NCI-H1436 (cell line): ENCODE data around the gene ORAI2.
"Not testable (repeated sequence)": the region's sequence is repeated elsewhere in the genome, so short reads cannot be mapped to it uniquely, and the experiment has no call there.

Source experiments
- DNase-seq: peaks from one replicate; lab custom pipeline; 2025; lab: John Stamatoyannopoulos, UW

The ORAI2 gene

DNA sequence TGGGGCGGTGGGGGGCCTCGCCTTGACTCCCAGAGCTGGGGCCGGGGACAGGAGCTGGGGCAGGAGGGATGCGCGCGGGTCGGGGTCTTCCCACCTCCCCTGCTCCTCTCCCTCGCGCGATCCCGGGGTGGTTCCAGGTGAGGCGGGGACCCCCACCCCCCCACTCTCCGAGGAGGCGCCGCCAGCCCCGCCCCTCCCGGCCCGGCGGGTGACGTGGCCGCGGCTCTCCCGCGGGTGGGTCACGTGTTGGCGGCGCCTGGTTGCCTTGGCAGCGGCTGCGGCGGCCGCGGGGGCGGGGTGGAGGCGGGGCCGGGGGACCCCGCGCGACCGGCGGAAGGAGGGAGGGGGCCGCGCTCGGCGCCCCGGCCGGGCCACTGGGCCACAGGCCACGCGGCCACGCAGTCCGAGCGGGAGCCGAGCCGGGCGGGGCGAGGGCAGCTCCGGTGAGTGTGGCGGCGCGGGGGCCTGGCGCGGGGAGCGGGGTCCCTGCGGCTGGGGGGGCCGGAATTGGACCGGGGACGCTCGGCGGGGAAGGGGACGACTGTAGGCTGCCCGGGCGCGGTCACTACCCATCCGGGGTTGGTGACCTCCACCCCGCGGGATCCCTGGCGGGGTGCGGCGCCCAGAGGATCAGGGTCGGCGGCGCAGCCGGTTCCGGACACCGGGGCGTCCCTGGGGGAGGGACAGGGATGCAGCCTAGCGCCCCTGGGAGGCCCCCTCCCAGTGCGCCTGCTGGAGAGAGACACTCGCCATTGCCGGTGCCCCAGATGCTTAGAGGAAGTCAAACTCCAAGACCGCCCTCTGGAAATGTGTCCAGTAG lies at the start of gene ORAI2:
Gene ORAI2, plus strand, starts transcription at position 357 of the 820 bp plus-strand sequence. CDS start 5,382 bp downstream, outside the sequence.
- peak; percentile 74 for DNase-seq

DNA sequence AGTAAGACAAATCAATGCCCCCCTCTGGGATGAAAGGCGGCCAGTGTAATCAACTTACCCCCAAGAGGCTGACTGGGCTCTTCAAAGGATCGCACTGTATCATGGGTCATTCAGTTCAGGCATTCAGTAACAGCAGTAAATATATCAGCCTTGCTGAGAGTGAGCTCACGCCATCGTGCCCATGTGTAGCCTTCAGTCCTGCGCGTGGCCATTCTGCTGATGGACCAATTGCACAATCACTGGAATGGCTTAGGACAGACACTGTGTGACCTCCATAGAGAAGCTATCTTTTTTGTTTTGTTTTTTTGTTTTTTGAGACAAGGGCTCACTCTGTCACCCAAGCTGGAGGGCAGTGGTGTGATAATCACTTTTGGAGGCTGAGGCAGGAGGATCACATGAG lies 46.3 kb upstream of the ORAI2 start:
- no peak for DNase-seq

DNA sequence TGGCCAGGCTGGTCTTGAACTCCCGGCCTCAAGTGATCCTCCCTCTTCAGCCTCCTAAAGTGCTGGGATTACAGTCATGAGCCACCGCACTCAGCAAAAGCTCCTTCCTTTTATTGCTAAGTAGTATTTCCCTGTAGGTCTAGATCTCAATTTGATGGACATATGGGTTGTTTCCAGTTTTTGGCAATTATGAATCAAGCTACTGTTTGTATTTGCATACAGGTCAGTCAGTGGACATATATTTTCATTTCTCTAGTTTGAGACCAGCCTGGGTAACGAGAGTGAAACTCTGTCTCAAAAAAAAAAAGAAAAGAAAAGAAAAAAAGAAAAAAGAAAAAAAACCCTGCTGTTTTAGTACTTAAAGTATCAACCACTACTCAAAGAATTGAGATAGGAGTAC lies 43.6 kb upstream of the ORAI2 start:
- DNase-seq, result no peak

DNA sequence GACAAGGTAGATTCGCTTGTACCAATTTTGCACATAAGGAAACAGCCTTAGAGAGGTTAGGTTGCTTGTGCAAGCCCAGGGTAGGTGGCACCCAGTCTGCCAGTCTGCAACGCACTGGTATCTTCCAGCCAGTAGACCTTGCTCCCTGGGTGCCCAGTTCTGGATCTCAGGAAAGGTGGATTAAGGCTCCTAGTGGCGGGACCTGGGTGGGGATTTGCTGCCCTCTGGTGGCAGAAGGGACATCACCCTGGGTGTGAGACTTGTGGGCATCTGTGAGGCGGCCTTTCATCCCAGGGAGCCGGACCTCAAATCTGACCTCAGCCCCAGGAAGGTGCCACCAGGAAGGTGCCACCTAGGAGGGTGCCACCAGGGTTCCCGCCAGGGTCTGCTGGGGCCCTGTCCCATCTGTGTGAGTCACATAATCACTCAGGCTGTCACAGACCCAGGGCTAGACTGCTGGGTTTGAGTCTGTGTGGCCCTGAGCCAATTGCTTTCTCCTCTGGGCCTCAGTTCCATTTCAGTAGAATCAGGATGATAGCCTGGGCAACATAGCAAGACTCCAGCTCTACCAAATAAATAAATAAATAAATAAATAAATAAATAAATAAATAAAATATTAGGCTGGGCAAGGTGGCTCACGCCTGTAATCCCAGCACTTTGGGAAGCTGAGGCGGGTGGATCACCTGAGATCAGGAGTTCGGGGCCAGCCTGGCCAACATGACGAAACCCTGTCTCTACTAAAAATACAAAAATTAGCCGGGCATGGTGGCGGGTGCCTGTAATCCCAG lies 42.5 kb upstream of the ORAI2 start:
- DNase-seq, result peak; percentile 70

DNA sequence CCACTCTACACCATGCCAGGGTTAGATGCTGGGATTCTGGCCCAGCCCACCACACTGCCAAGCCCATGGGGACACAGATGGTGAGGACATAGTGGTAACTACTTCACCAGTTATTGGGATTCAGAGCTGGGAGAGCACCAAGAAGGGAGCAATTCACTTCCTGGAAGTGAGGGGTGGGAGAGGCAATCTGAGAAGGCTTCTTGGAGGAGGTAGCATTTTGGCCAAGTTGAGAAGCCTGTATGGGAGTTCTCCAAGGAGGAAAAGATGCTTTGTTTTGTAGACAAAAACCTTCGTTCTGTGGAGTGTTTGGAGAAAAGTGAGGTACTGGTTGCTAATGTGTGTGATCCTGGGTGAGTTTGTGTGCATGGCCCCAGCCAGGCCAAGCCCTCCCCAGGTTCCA lies 41.0 kb upstream of the ORAI2 start:
- DNase-seq, result no peak

DNA sequence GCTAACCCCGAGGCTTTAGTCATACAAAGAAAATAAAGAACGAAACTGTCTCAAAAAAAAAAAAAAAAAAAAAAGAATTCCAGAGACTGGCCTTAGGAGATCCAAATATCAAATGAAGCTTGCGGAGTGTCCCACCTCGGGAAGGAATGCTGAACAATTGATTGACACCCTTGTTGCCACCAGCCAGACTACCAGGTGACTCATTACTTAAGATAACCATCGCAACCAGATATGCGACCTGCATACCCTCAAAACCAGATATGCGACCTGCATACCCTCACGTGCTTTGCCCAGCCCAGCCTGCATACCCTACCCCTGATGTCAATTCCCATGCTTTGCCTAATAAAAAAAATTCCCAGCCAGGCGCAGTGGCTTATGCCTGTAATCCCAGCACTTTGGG lies 39.9 kb upstream of the ORAI2 start:
- DNase-seq, result no peak

DNA sequence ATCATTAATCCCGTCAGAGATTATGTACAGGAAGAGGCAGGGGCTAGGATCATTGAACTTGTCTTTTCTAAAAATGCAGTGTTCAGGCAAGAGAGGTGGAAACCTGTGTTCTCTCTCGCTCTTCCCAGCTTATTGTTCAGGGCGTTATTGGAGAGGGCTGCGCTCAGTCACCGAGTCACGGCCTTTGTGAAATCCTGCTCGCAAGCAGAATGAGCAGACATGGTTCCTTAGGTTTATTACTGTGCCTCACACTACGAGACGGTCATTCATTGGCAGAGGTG lies 37.8 kb upstream of the ORAI2 start:
- DNase-seq, result no peak

DNA sequence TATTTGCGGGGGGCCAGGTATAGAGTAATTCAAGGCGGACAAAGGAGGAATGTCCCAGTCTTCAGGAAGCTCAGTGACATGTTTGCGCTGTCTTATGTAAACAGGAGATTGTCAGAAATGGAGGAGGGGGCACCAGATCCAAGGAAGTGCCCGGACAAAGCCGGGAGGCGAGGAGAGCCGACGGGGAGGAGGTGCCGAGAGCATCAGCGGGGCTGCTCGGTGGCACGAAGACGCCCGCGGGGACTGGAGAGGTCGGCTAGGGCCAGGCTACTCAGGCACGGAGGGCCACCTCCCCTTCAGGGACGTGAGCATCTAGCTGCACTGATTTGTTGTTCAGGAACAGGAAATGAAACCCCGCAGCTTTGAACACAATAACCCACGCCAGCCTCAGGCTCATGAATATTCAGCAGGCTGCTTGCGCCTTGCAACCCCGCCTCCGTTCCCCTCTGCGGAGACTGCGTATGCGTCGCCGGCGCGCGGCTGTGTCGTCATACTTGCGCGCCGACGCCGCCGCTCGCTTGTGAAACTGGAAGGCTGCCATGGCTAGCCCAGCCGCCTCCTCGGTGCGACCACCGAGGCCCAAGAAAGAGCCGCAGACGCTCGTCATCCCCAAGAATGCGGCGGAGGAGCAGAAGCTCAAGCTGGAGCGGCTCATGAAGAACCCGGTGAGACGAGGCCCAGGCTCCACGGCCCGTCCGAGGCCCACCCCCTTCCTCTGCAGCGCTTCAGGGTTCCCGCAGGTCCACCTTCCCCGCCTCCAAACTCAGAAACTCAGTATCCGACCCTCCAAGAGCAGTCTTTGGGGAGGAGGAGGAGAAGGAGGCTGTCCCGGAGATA lies 37.3 kb upstream of the ORAI2 start, which contains the start of gene PRKRIP1:
Gene PRKRIP1, plus strand, starts transcription at position 491 of the 837 bp plus-strand sequence. Its CDS starts 49 bp downstream, at position 540.
- peak; percentile 82 for DNase-seq

DNA sequence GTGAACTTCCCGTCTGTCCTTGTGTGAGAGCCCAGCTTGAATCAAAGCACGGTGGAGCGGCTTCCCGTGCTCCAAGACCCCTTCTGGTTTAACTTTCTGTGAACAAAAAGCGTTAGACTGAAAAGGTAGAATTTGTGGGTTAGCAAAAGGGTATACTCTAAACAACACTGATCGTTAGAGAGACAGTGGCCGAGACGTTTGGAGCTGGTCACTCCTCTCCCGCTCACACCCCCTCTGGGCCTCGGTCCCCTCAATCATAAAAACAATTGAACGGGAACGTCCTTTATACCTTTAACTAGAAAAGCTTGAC lies 36.7 kb upstream of the ORAI2 start:
- DNase-seq, result no peak

DNA sequence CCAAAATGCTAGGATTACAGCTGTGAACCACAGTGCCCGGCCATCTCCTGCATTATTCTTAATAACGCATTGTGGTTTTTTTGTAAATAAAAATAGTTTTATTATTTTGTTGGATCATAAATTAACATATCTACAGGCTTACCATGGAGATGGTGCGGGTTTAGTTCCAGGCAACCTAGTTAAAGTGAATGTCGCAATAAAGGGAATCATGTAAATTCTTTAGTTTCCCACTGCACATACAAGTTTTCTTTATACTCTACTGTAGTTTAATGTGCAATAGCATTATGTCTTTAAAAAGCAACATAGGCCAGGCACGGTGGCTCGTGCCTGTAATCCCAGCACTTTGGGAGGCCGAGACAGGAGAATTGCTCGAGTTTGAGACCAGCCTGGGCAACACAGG lies 34.8 kb upstream of the ORAI2 start:
- DNase-seq, result no peak

DNA sequence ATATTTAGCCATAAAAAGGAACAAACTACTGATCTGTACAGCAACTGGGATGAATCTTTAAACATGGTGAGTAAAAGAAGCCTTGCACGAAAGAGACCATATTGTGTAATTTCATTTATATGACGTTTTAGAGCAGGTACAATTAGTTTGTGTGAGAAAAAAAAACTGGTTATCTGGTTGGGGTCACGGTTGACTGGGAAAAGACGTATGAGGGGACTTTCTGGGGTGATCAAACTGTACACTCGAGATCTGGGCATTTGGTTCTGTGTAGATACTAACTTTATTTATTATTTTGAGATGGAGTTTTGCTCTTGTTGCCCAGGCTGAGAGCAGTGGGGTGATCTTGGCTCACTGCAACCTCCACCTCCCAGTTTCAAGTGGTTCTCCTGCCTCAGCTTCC lies 33.0 kb upstream of the ORAI2 start:
- no peak for DNase-seq

DNA sequence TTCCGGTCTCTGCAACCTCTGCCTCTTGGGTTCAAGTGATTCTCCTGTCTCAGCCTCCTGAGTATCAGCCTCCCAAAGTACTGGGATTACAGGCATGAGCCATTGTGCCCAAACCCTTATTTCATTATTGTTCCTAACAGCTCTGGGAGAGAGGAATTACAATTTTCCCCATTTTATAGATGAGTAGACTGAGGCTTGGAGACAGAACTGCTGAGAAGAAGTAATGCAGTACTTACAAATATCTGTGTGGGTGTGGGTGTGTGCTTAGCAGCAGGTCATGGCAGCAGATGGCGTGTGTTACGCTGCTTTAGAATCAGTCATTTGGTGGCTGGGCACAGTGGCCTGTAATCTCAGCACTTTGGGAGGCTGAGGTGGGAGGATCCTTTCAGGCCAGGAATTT lies 29.8 kb upstream of the ORAI2 start:
- DNase-seq, result no peak

DNA sequence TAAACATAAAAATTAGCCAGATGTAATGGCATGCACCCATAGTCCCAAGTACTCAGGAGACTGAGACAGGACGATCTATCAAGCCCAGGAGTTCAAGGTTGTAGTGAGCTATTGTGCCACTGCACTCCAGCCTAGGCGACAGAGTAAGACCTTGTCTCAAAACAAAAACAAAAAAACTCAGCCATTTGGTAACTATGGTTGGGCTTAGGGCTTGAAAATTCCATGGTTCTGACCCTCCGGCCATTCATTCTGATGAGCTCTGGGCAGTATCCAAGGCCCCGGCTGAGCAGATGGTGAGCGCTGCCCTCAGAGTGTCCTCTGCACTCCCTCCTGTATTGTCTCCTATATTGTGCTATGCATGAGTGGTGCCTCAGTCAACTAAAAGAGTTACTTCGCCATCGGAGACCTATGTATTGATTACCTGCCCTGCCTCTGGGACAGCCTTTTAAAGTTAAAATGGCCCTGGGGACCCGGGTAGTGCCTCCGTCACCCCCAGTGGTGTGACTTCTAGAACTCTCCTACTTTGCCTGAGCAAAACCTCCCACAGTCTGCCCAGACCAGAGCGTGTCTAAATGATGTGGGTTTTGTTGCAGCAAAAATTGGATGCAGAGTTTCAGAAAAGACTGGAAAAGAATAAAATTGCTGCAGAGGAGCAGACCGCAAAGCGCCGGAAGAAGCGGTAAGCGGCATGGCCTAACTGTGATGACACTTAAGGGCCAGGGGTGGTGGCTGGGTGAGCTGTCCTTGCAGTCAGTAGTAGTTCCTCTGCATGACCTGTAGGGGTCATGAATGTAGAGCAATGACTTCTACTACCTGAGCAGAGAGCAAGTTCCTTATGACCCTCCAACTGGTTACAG lies 29.1 kb upstream of the ORAI2 start:
- peak; percentile 4 for DNase-seq

DNA sequence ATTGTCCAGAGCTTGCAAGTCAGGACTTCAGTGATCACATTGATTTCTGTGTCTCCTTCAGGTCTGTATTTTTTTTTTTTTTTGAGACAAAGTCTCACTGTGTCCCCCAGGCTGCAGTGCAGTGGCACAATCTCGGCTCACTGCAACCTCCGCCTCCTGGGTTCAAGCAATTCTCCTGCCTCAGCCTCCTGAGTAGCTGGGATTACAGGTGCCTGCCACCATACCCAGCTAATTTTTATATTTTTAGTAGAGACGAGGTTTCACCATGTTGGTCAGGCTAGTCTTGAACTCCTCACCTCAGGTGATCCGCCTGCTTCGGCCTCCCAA lies 28.6 kb upstream of the ORAI2 start:
- not testable (repeated sequence) for DNase-seq

DNA sequence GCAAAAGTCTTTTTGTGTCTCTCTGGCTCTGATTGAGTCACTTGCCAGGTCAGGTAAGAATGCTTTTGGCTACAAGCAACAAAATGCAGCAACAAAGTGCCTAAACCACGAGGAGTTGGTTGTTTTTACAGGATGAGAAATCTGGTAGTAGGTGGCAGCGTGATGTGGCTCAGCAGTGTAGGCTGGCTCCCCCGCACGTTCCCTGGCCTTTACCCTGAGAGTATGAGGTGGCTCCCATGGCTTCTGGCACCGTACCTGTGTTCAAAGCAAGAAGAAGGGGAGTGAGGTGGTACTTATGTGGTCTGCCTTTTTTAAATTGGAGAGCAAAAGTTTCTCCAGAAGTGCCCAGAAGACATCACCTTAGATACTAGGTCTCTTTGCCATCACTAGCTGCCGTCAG lies 25.5 kb upstream of the ORAI2 start:
- no peak for DNase-seq

DNA sequence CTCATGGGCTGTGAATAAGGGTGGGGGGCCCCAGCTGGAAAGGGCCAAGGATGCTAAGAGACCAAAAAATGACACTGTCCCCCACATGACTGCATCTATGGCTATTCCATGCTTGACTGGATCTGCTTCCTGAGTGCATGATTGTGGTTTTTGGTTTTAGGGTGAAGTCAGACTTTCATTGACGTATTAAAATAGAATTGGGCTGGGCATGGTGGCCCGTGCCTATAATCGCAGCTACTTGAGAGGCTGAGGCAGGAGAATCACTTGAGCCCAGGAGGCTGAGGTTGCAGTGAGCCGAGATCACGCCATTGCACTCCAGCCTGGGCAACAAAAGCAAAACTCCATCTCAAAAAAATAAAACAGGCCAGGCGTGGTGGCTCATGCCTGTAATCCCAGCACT lies 24.8 kb upstream of the ORAI2 start:
- not testable (repeated sequence) for DNase-seq

DNA sequence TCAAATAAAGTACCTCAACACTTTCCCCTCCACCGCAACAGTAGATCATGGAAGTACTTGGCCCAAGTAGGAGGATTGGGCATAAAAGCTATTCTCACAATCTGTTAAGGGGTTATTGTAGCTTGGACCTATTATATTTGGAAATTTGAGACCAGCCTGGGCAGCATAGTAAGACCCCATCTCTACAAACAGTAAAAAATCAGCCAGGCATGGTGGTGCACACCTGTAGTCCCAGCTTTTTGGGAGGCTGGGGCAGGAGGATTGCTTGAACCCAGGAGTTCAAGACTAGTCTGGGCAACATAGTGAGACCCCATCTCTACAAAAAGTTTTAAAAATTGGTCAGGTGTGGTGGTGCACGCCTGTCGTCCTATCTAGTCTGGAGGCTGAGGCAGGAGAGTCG lies 24.0 kb upstream of the ORAI2 start:
- DNase-seq, result no peak

DNA sequence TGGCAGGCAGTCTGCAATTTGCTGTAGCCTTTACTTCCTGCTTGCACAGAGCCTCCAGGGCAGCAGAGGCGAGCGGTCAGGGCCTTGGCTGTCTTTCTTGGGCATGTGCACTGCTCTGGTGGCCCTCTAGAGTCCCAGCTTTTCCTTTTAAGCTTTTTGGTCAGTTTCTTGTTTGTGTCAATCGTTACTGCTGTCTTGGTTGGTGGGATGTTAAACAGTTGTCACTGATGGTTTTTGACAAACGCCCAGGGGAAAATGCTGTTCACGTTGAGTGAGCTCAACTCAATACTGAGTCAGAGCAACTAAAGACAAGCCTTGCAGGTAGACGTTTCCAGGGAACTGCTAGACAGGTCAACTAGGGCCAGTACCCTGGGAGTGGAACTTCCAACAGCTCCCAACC lies 23.3 kb upstream of the ORAI2 start:
- DNase-seq, result no peak

DNA sequence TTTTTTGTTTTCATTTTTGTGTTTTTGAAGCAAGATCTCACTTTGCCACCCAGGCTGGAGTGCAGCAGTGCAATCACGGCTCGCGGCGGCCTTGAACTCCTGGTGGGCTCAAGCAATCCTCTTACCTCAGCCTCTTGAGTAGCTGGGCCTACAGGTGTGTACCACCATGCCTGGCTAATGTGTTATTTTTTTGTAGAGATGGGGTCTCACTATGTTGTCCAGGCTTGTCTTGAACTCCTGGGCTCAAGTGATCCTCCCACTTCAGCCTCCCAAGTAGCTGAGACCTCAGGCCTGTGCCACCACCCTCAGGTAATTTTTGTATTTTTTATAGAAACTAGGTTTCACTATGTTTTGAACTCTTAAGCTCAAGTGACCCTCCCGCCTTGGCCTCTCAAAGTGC lies 22.5 kb upstream of the ORAI2 start:
- DNase-seq, result no peak

DNA sequence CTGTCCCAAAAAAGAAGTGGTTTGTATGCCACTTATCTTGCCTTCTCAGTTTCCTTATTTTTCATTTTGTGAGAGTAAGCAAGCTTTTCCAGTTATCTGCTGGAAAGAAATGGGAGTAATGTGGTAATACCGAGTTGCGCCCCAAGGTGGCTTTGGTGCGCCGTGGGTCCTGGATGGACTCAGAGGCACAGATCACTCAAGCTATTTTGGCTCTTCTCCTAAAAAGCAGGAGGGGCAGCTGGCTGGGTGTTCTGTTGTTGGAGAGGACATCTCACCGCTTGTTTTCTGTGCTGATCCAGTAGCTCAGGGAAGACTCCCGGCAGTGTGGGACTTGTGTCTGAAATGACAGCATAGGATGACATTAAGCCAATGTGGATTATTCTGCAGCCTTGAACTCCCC lies 20.8 kb upstream of the ORAI2 start:
- no peak for DNase-seq

DNA sequence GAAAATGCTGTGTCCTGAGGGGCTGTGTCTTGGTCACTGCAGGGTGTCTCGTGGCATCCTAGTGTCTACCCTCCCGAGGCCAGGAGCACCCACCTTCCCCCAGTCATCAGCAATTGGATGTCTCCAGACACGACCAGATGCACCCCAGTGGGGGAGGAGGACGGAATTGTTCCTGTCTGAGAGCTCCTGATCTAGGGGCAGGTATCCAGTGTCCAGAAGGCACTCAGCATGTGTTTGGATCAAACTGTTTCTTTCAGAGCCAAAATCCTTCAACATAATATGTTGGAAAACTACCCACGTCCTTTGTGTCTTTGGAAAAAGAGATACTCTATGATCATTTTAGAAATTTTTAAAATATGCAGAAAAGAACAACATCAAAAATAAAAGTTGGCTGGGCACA lies 20.3 kb upstream of the ORAI2 start:
- DNase-seq, result no peak

DNA sequence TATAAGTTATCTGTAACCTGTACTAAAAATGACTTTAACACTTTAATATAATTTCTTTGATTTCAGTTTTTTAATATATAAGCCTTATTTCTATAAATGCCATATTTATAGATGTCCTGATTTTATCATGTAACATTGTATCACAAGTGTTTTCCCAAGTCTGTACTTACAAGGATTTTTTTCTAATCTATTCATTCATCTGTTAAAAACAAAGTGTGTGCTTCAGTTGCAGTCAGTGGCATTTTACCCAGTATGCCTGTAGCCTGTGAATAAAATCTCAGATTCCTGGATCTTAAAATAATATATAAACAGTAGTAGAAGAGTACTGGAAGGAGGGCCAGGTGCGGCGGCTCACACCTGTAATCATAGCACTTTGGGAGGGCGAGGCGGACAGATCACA lies 19.8 kb upstream of the ORAI2 start:
- DNase-seq, result no peak
